Sigmoid colon (tissue), 4 donors: ENCODE results near the gene LMBR1.

Experiments used
- CTCF ChIP-seq, 4 experiments: fragments of 450-650 bp in 3 of 4; fragments of 200-600 bp in 1 of 4; IDR thresholded peaks; one replicate each; pipeline ENCODE4 v1.5.1; 2016 to 2019; ENCODE audit warnings: antibody characterized with exemption in 4 of 4, mild to moderate bottlenecking in 3 of 4, moderate library complexity in 2 of 4
- POLR2A ChIP-seq, 2 donors: fragments of 450-650 bp; IDR thresholded peaks; one replicate each; pipeline ENCODE4 v1.6.1; 2016; ENCODE audit warnings: antibody characterized with exemption in 2 of 2, mild to moderate bottlenecking in 2 of 2, moderate library complexity in 2 of 2
- POLR2AphosphoS5 ChIP-seq, 4 donors: sonication (generic); formaldehyde crosslinking; IDR thresholded peaks; one replicate each; pipeline ENCODE4 v1.6.1; 2017; ENCODE audit warnings: antibody characterized with exemption in 4 of 4

GRCh38 chr7:156764016-156764669 is 128.8 kb downstream of the LMBR1 start:
- TF ChIP-seq CTCF (IDR thresholded peaks at IDR 0.05) (peak in 3 of 4 experiments; percentile 33 to 50 (median 42)), POLR2AphosphoS5 (IDR thresholded peaks at IDR 0.05) (no peak), POLR2A (IDR thresholded peaks at IDR 0.05) (no peak)
